Left ventricle myocardium inferior (tissue), 1 donor: ENCODE measurements around the gene CEMIP2. TPM values are rescaled to one million over a fixed set of nuclear protein-coding genes. Genes with fewer than 3 reads are reported as not detected.

Experiments
- DNase-seq: peaks from one replicate; pipeline ENCODE4 v3.0.0-alpha.2; 2020
- H3K27ac ChIP-seq: fragments of 200-600 bp; replicated peaks from 2 replicates; pipeline ENCODE4 v1.8.0; 2021
- H3K27me3 ChIP-seq: fragments of 200-600 bp; 2 replicates; pipeline ENCODE4 v1.8.0; 2021; ENCODE audit warnings: low read depth
- H3K36me3 ChIP-seq: fragments of 200-600 bp; 2 replicates; pipeline ENCODE4 v1.8.0; 2021
- H3K4me1 ChIP-seq: fragments of 200-600 bp; 2 replicates; pipeline ENCODE4 v1.8.0; 2021
- H3K4me3 ChIP-seq: fragments of 200-600 bp; 2 replicates; pipeline ENCODE4 v1.8.0; 2021; ENCODE audit warnings: mild to moderate bottlenecking, moderate library complexity
- H3K9me3 ChIP-seq: fragments of 200-600 bp; replicated peaks from 2 replicates; pipeline ENCODE4 v1.8.0; 2021
- CTCF ChIP-seq: fragments of 200-600 bp; IDR thresholded peaks from 2 replicates; pipeline ENCODE4 v1.8.0; 2021; ENCODE audit warnings: antibody characterized with exemption, mild to moderate bottlenecking, borderline replicate concordance
- intact Hi-C: fragments of 100-400 bp; cut with micrococcal nuclease; formaldehyde crosslinking; loops from one replicate; pipeline ENCODE4 v1.11.0; 2022
- total RNA-seq: library from RNA; stranded (reverse); fragmentation: NEBNext Ultra II Directional; extraction: Animal tissue kit (Norgen Biotek cat#: 25700); gene quantifications from one replicate; pipeline ENCODE4 v1.2.1, GENCODE V29; 2021
- donor health status: DM: no; HTN: yes; CAD: no; lungs with severe emphysema.

Gene CEMIP2
- total RNA-seq, 1 donor from 2014 or later, result 11.7 TPM

- intact Hi-C loops, result no loop called here
- Histone ChIP-seq H3K27ac (no peak overlapping the region), H3K4me3 (no peak overlapping the region), H3K4me1 (no peaks in the 10 kb centered on the region), H3K9me3 (no peaks in the 10 kb centered on the region), H3K36me3 (no peaks in the 10 kb centered on the region), H3K27me3 (no peaks in the 10 kb centered on the region)
- TF ChIP-seq CTCF, result no peak
- no peak for DNase-seq
Observed at GRCh38 chr9:71670121-71670520, 98.2 kb downstream of the CEMIP2 start.

GRCh38 chr9:71669284-71669995, 98.9 kb downstream of the CEMIP2 start:
- no peak overlapping the region for H3K4me3 ChIP-seq
- DNase-seq, result no peak
- no peak overlapping the region for H3K27ac ChIP-seq
- peaks cover 2% of the 10 kb centered on the region for H3K4me1 ChIP-seq
- H3K9me3 ChIP-seq, result no peaks in the 10 kb centered on the region
- TF ChIP-seq CTCF, result no peak
- no peaks in the 10 kb centered on the region for H3K27me3 ChIP-seq
- intact Hi-C loops, result no loop called here
- H3K36me3 ChIP-seq, result no peaks in the 10 kb centered on the region

- Histone ChIP-seq H3K4me3 (no peak overlapping the region), H3K36me3 (no peaks in the 10 kb centered on the region), H3K27me3 (no peaks in the 10 kb centered on the region), H3K9me3 (no peaks in the 10 kb centered on the region), H3K4me1 (peaks cover 9% of the 10 kb centered on the region), H3K27ac (no peak overlapping the region)
- no peak for TF ChIP-seq CTCF
- intact Hi-C loops, result no loop called here
- DNase-seq, result no peak
Observed at GRCh38 chr9:71668717-71669116, 99.6 kb downstream of the CEMIP2 start.

GRCh38 chr9:71665247-71665646, 103.1 kb downstream of the CEMIP2 start:
- intact Hi-C loops, result no loop called here
- TF ChIP-seq CTCF, result no peak
- peaks cover 27% of the 10 kb centered on the region for H3K4me1 ChIP-seq
- H3K27me3 ChIP-seq, result no peaks in the 10 kb centered on the region
- no peak overlapping the region for H3K4me3 ChIP-seq
- H3K27ac ChIP-seq, result no peak overlapping the region
- no peak for DNase-seq
- H3K36me3 ChIP-seq, result no peaks in the 10 kb centered on the region
- no peaks in the 10 kb centered on the region for H3K9me3 ChIP-seq

- Histone ChIP-seq H3K4me3 (no peak overlapping the region), H3K9me3 (no peaks in the 10 kb centered on the region), H3K4me1 (peaks cover 27% of the 10 kb centered on the region), H3K27me3 (no peaks in the 10 kb centered on the region), H3K36me3 (no peaks in the 10 kb centered on the region), H3K27ac (no peak overlapping the region)
- intact Hi-C loops, result no loop called here
- DNase-seq, result no peak
- no peak for TF ChIP-seq CTCF
Observed at GRCh38 chr9:71664566-71664965, 103.7 kb downstream of the CEMIP2 start.
